GM12891 (cell line): ENCODE measurements around the gene MYLK4.

ENCODE experiments used
- DNase-seq: peaks from one replicate; pipeline ENCODE4 v3.0.0; 2011; ENCODE audit warnings: low spot score; ENCODE audit not compliant: insufficient read length
- FAIRE-seq: peaks from 2 replicates; lab custom pipeline; 2011; peaks lifted over from hg19 to GRCh38; lab: Jason Lieb, UNC
- PAX5 ChIP-seq: IDR thresholded peaks from 2 replicates; pipeline ENCODE4 v1.6.1; 2011; ENCODE audit warnings: low read length, moderate library complexity, mild to moderate bottlenecking; ENCODE audit not compliant: insufficient read depth, severe bottlenecking
- POLR2A ChIP-seq: IDR thresholded peaks from 2 replicates; pipeline ENCODE4 v1.6.1; 2011; ENCODE audit warnings: low read depth, low read length, control low read depth
- POLR2AphosphoS5 ChIP-seq: IDR thresholded peaks from 2 replicates; pipeline ENCODE4 v1.6.1; 2011; ENCODE audit warnings: low read depth, low read length, control low read depth
- POU2F2 ChIP-seq: IDR thresholded peaks from 2 replicates; pipeline ENCODE4 v1.6.1; 2011; ENCODE audit warnings: low read depth, mild to moderate bottlenecking, control low read depth, low read length, moderate library complexity
- SPI1 ChIP-seq: IDR thresholded peaks from 2 replicates; pipeline ENCODE4 v1.6.1; 2011; ENCODE audit warnings: low read depth, low read length, control low read depth
- TAF1 ChIP-seq: IDR thresholded peaks from 2 replicates; pipeline ENCODE4 v1.6.1; 2011; ENCODE audit warnings: low read depth, low read length, control low read depth

MYLK4 gene

DNA sequence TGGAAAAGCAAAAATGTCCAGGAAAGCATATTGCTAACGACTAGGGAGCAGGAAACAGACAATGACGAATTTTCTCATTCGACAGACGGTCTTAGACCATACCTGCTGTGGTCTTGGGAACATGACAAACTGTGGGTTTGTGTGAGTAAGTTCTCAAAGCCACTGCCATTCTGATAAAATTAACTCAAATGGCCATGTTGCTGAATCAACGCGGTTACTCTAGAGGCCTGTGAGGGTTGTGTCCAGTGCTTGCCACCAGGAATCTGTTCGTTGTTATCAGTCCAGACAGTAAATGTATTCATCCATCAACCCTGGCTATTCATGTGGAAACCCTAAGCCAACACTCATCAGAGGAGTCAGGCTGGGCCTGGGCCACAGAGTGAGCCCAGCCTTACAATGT, 124.3 kb downstream of the MYLK4 start:
- TF ChIP-seq SPI1 (no peak), POLR2AphosphoS5 (no peak), POLR2A (no peak), POU2F2 (no peak), PAX5 (no peak), TAF1 (no peak)
- DNase-seq (no peak), FAIRE-seq (no peak)

DNA sequence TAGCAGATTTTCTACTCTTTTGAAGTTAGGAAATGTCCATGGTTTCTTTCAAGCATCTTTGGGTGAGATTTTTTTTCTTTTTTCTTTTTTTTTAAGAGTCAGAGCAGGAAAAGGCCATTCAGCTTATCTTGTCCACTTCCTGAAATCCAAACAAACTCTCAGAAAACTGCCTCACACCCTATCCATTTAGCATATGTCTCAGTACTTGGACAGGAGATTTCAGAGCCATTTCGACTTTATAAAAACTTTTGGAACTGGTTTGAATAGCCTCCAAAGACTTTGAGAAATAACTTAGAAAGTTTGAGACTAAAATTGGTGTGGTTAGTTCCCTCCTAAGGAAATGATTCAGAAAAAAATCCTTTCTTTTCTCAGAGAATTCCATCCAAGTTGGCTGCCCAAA, 125.1 kb downstream of the MYLK4 start:
- DNase-seq (no peak), FAIRE-seq (no peak)
- TF ChIP-seq POLR2A (no peak), POLR2AphosphoS5 (no peak), POU2F2 (no peak), PAX5 (no peak), SPI1 (no peak), TAF1 (no peak)

DNA sequence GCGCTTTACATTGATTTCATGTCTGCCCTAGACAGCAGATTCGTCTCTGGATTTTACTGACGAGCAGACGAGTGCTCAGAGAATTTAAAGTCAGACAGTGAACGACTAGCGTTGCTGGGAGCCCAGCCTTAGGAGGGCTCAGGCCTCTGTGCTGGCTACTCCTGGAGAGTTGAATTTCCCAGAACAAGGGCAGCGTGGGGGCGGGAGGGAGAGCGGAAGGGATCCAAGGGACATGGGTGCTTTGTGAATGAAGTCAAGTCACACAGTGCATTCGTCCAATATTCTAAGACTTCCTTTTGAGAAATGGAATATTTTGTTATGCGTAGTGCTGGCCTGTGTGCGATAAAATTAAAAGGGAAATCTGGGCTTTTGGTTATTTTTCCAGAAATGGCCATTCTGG, 126.5 kb downstream of the MYLK4 start:
- DNase-seq (no peak), FAIRE-seq (no peak)

DNA sequence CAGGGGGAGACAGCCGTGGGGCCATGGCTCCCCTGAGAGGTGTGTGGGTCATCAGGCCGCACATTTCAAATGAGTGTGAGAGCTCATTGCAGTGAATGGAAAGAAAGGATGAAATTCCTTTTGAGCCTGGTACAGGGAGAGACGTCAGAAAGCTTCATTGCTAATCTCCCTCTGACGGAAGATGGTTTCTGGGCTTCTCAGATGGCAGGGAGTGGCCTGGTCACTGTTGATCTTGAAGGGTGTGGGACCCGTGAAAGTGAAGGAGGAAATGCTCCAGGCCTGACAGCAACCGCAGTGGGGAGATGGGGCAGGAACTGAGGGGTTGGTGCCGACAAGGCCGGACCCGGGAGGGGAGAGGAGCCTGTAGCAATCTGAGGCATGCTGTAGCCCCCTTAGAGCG, 127.4 kb downstream of the MYLK4 start:
- TF ChIP-seq TAF1 (no peak), PAX5 (no peak), POLR2AphosphoS5 (no peak), SPI1 (no peak), POU2F2 (no peak), POLR2A (no peak)
- no peak for FAIRE-seq
- DNase-seq: no peak

More for the DNA sequence above, 126.5 kb downstream of the MYLK4 start:
- TF ChIP-seq PAX5 (no peak), SPI1 (no peak), POLR2AphosphoS5 (no peak), TAF1 (no peak), POLR2A (no peak), POU2F2 (no peak)

DNA sequence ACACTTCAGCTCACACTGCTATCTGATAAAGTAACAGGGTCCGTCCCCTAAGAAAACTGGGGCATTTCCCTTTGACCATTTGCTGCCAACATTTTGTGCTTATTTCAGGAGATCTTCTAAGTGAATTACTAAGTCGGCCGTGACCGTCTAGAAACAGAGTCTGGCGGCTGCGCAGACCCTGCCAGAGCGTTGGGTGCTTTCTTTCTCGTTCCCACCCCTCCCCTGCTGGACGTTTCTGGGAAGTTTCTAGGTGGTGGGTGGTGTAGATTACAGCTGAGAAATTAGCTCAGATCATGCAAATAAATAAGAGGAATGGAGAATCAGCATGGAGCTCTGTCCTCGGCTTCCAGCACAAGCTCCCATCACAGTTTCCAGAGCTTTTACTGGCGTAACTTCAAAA, 128.1 kb downstream of the MYLK4 start:
- TF ChIP-seq SPI1: no peak
- no peak for TF ChIP-seq PAX5
- TF ChIP-seq TAF1: no peak
- DNase-seq (no peak), FAIRE-seq (no peak)

DNA sequence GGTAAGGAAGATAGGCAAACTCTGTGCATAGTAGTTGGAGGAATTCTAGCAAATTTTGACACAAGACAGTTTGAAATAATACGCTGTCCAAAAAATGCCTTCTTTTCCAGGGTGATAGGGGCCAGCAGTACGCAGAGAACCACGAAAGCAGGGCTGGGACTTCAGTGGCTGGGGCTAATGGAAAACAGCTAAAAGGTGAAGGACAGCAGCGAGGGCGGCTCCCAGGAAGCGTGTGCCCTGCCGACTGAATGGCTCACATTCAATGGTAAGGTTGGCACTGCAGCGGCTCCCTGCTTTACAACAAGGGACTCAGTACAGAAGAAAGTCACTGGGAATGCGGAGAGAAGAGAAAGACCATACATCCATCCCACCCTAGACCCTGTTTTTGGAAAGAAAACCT, 131.1 kb downstream of the MYLK4 start:
- TF ChIP-seq PAX5 (no peak), POLR2A (no peak), TAF1 (no peak), SPI1 (no peak), POU2F2 (no peak), POLR2AphosphoS5 (no peak)
- no peak for DNase-seq
- FAIRE-seq: no peak

DNA sequence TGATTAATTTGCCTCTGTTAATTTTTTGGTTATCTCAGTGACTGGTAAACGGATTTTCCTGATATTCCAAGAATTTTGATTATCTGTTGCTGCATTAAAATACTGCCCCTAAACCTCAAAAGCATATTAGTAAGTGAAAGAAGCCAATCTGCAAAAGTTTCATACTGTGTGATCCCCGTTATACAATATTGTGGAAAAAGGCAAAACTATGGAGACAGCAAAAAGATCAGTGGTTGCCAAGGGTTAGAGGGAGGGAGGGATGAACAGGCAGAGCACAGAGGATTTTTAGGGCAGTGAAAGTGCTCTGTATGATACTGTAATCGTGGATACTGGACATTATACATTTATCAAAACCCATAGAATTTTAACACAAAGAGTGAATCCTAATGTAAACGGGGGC, 133.0 kb downstream of the MYLK4 start:
- TF ChIP-seq POLR2A (no peak), TAF1 (no peak), SPI1 (no peak), POLR2AphosphoS5 (no peak), POU2F2 (no peak), PAX5 (no peak)
- no peak for FAIRE-seq

DNA sequence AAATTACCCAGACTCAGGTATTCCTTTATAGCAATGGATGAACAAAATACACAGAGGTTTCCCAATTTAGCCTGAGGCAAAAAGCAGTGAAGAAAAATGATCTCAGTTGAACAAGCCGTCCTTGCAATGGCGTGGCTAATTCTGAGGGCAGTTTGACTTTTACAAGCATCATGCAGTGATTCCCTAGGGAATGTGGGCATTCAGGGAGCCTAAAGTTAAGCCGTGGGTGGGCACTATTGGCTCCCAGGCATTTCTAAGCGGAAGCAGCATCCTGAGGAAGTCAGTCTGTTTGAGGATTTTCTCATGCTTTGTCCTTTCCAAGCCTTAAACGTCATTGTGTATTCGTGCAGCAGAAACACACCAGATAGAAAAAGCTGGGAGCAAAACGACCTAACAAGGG, 133.9 kb downstream of the MYLK4 start:
- DNase-seq (no peak), FAIRE-seq (no peak)
- TF ChIP-seq POLR2A (no peak), POU2F2 (no peak), SPI1 (no peak), TAF1 (no peak), PAX5 (no peak), POLR2AphosphoS5 (no peak)

More for the DNA sequence above, 133.0 kb downstream of the MYLK4 start:
- DNase-seq: no peak

DNA sequence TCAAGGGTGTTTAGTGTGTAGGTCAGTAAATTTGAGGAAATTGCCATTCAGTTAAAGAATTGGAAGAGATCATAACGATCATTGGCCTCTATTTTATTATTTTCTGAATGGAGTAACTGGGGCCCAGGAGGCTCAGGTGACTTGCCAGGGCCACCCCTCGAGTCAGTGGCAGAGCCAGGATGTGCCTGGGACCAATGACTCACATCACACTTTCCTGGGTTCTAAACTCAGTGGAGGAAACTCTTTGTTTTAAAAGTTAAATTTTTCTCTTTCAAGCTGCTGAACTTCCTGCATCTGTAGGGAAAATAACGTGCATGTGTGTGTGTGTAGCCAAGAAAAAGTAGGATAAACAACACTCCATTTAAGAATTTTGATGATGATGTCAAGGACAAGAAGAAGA, 135.5 kb downstream of the MYLK4 start:
- TF ChIP-seq POLR2A: no peak
- no peak for TF ChIP-seq SPI1
- no peak for TF ChIP-seq POLR2AphosphoS5
- no peak for TF ChIP-seq PAX5
- TF ChIP-seq TAF1: no peak
- TF ChIP-seq POU2F2: no peak
- no peak for FAIRE-seq
- DNase-seq: no peak

DNA sequence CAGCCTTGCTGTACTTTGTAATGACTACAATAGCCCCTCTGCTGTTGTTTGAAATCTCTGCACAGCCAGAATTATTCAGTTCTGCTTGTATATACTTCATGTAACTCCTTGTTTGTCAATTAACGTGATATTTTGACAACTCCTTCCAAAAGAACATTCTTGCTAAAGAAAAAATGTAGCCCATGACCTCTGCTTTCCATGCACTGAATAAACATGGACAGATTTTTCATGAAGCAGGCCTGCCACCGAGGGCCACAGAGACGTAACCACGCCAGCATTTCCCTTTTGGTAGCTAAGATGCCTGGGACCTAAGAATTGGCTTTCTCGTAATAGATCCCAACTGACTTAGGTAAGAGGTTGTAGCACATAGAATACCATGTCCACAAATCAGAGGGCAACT, 135.9 kb downstream of the MYLK4 start:
- FAIRE-seq: no peak
- TF ChIP-seq POLR2A (no peak), PAX5 (no peak), POLR2AphosphoS5 (no peak), SPI1 (no peak), POU2F2 (no peak), TAF1 (no peak)
- no peak for DNase-seq
